Measurements from ENCODE around the gene AMBP. TPM values are rescaled to one million over a fixed set of nuclear protein-coding genes. Genes with fewer than 3 reads are reported as not detected.

The AMBP gene
- total RNA-seq, 1 donor from 2014 or later: not detected

- no peak for TF ChIP-seq CTCF (IDR thresholded peaks at IDR 0.05; ENCODE audit: insufficient read depth, low read length, severe bottlenecking)
- FAIRE-seq (peak; percentile 23), DNase-seq (ENCODE audit: low read depth) (no peak)
- H3K36me3 ChIP-seq (ENCODE audit: control insufficient read depth, insufficient read depth, low read length): peaks cover 5% of the 10 kb centered on the region
- no peaks in the 10 kb centered on the region for H3K27me3 ChIP-seq (ENCODE audit: control insufficient read depth, insufficient read depth, low read length)
- H3K4me3 ChIP-seq (ENCODE audit: low read depth, low read length): no peak overlapping the region
These were observed 43.9 kb downstream of the AMBP start for GRCh38 chr9:114034196-114034595.

- no peaks in the 10 kb centered on the region for H3K27me3 ChIP-seq (ENCODE audit: control insufficient read depth, insufficient read depth, low read length)
- H3K36me3 ChIP-seq (ENCODE audit: control insufficient read depth, insufficient read depth, low read length): peaks cover 8% of the 10 kb centered on the region
- no peak for DNase-seq (ENCODE audit: low read depth)
- peak; percentile 28 for FAIRE-seq
- peak; percentile 37 for TF ChIP-seq CTCF (IDR thresholded peaks at IDR 0.05; ENCODE audit: insufficient read depth, low read length, severe bottlenecking)
- no peak overlapping the region for H3K4me3 ChIP-seq (ENCODE audit: low read depth, low read length)
These were observed 44.5 kb downstream of the AMBP start for GRCh38 chr9:114033397-114034103.

- H3K36me3 ChIP-seq (ENCODE audit: control insufficient read depth, insufficient read depth, low read length): peaks cover 7% of the 10 kb centered on the region
- H3K27me3 ChIP-seq (ENCODE audit: control insufficient read depth, insufficient read depth, low read length): no peaks in the 10 kb centered on the region
- DNase-seq (ENCODE audit: low read depth) (no peak), FAIRE-seq (no peak)
- TF ChIP-seq CTCF (IDR thresholded peaks at IDR 0.05; ENCODE audit: insufficient read depth, low read length, severe bottlenecking): no peak
- no peak overlapping the region for H3K4me3 ChIP-seq (ENCODE audit: low read depth, low read length)
These were observed 45.9 kb downstream of the AMBP start for GRCh38 chr9:114031948-114032840.

DNA sequence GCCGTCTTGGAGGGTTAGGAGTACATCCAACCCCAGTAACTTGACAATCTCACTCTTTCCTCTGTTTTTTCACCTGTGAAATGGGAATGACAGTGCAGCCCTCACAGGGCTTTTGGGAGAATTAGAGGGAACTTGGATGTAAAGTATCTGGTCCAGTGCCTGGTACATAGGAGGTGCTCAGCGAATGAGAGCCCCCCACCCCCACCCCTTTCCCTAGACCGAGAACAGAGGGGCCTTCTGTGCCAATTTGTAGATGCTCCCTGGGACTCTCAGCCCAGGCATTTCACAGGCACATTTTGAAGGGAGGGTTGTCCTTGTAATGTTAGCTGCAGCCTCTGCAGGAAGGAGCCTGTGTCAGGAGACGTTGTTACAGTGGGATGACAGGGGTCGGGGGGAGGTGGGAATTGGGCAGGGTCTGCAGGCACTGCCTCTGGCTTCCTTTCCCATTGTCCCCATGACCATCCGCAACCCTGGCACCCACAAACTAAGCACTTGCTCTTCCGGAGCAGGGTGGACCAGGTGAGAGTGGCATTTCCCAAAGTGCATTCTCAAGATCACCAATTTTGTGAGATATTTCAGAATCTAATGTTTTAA, 47.0 kb downstream of the AMBP start:
- Histone ChIP-seq H3K27me3 (ENCODE audit: control insufficient read depth, insufficient read depth, low read length) (no peaks in the 10 kb centered on the region), H3K36me3 (ENCODE audit: control insufficient read depth, insufficient read depth, low read length) (peaks cover 6% of the 10 kb centered on the region), H3K4me3 (ENCODE audit: low read depth, low read length) (no peak overlapping the region)
- no peak for DNase-seq (ENCODE audit: low read depth)
- FAIRE-seq: no peak
- no peak for TF ChIP-seq CTCF (IDR thresholded peaks at IDR 0.05; ENCODE audit: insufficient read depth, low read length, severe bottlenecking)

- FAIRE-seq: no peak
- no peak for TF ChIP-seq CTCF (IDR thresholded peaks at IDR 0.05; ENCODE audit: insufficient read depth, low read length, severe bottlenecking)
- no peak overlapping the region for H3K4me3 ChIP-seq (ENCODE audit: low read depth, low read length)
These were observed 47.7 kb downstream of the AMBP start for GRCh38 chr9:114030364-114030763.

More at GRCh38 chr9:114030364-114030763, 47.7 kb downstream of the AMBP start:
- Histone ChIP-seq H3K27me3 (ENCODE audit: control insufficient read depth, insufficient read depth, low read length) (no peaks in the 10 kb centered on the region), H3K36me3 (ENCODE audit: control insufficient read depth, insufficient read depth, low read length) (peaks cover 6% of the 10 kb centered on the region)
- DNase-seq (ENCODE audit: low read depth): no peak
